ENCODE data around the gene RHOJ. TPM values are rescaled to one million over a fixed set of nuclear protein-coding genes. Genes with fewer than 3 reads are reported as not detected.

RHOJ gene
- total RNA-seq, 1 experiment from 2014 or later, result not detected

DNA sequence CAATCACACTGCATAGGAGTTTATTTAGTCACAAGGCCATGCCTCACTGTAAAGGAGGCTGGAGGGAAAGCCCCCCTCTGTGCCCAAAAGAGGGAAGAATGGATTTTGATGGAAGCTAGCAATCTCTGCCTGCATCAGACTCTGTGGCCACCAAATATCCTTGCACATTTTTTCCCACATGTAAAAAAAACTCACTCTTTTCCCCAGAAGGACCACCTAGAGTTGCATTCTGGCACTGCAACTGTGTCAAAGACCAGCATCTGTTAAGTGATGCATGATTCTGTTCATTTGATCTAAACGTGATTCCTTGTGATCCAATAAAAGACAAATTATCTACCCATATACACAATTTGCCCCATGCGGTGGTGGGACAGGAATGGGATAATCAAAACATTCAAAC, 8.0 kb downstream of the RHOJ start:
- H3K4me2 ChIP-seq (ENCODE audit: low read depth, low read length, poor library complexity, severe bottlenecking), result no peak overlapping the region
- no peaks in the 10 kb centered on the region for H3K9me2 ChIP-seq (replicated peaks; ENCODE audit: insufficient read depth, low read length)
- no peak for DNase-seq
- H4K20me1 ChIP-seq (ENCODE audit: insufficient read depth, low read depth, low read length), result no peaks in the 10 kb centered on the region
- H3K27ac ChIP-seq (ENCODE audit: low read length), result no peak overlapping the region
- no peaks in the 10 kb centered on the region for H3K27me3 ChIP-seq (ENCODE audit: low read length)
- H3K4me1 ChIP-seq (ENCODE audit: low read length), result no peaks in the 10 kb centered on the region
- H3K9me3 ChIP-seq (ENCODE audit: low read length), result no peaks in the 10 kb centered on the region
- H3K36me3 ChIP-seq (ENCODE audit: insufficient read depth, low read length), result no peaks in the 10 kb centered on the region
- H3K4me3 ChIP-seq (ENCODE audit: low read length), result no peak overlapping the region
- H2AFZ ChIP-seq (ENCODE audit: low read length), result no peak overlapping the region
- no peaks in the 10 kb centered on the region for H3K79me2 ChIP-seq (ENCODE audit: low read length)
- H3K9ac ChIP-seq (ENCODE audit: low read length), result no peak overlapping the region

DNA sequence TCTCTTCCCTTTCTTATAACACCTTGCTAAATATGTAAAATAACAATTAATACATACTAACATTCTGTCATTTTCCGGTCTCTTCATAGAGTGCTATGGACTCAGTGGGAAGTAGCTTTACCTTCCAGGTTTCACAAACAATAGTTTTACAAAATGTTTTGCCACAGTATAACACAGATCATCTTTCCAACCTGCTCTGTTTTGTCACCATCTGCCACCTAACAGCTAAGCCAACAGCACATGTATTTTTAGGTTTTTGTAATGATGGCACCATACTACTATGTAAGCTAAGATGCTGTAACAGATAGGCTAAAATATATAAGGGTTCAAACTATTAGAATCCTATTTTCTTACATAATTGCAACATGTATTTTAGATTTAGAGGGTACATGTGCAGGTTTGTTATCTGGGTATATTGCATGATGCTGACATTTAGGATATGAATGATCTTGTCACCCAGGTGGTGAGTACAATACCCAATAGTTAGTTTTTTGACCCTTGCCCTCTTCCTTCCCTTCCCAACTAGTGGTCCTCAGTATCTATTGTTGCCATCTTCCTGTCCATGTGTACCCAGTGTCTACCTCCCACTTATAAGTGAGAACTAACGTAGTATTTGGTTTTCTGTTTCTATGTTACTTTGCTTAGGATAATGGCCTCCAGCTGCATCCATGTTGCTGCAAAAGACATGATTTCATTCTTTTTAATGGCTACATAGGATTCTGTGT, 8.7 kb downstream of the RHOJ start:
- H3K27me3 ChIP-seq (ENCODE audit: low read length), result 0 out of 2 replicates have a peak, but pooled peaks cover under 1% of the 10 kb centered on the region

DNA sequence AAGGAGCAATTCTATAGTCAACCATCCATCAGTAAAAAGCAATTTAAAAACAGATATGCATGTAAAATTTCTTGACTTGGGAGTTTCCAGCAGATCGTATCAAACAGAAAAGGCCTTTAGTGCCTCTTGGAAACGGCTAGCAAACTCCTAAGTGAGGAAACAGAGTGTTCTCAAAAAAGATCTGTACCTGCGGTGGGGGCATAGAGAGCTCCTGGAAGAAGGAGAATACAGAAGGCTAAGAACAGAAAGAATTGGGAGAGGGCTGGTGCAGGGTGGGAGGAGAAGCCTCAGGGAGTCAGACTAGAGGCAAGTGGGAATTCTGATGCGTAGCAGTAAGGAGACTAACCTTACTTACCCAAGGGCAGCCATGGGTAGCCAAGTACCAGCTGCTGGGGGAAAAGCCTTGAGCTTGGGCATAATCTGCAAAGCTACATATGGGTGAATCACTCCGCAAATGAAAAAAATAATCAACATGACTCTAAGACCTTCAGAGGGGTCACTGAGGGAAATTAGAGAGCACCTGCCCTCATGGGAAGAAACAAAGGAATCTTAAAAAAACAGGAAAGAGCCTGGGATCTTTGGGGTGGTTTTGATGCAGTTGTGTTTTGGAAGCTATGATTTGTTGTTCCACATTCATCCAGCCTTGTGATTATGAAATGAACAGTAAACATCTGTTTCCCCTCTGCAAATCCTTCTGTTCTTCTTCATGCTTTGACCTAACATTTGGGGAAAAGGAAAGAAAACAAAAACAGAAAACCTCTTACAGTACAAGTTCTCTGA, 10.4 kb downstream of the RHOJ start:
- no peaks in the 10 kb centered on the region for H3K79me2 ChIP-seq (ENCODE audit: low read length)
- no peak overlapping the region for H2AFZ ChIP-seq (ENCODE audit: low read length)
- no peak overlapping the region for H3K4me3 ChIP-seq (ENCODE audit: low read length)
- no peaks in the 10 kb centered on the region for H3K4me1 ChIP-seq (ENCODE audit: low read length)
- DNase-seq, result no peak
- no peaks in the 10 kb centered on the region for H3K36me3 ChIP-seq (ENCODE audit: insufficient read depth, low read length)
- no peaks in the 10 kb centered on the region for H3K9me3 ChIP-seq (ENCODE audit: low read length)
- H3K27ac ChIP-seq (ENCODE audit: low read length), result no peak overlapping the region
- 0 out of 2 replicates have a peak, but pooled peaks cover 7% of the 10 kb centered on the region for H3K27me3 ChIP-seq (ENCODE audit: low read length)
- H3K9ac ChIP-seq (ENCODE audit: low read length), result no peak overlapping the region
- 0 out of 2 replicates have a peak, but pooled peaks cover 3% of the 10 kb centered on the region for H4K20me1 ChIP-seq (ENCODE audit: insufficient read depth, low read depth, low read length)
- no peaks in the 10 kb centered on the region for H3K9me2 ChIP-seq (replicated peaks; ENCODE audit: insufficient read depth, low read length)
- no peak overlapping the region for H3K4me2 ChIP-seq (ENCODE audit: low read depth, low read length, poor library complexity, severe bottlenecking)

More for the DNA sequence above, 8.7 kb downstream of the RHOJ start:
- H3K4me2 ChIP-seq (ENCODE audit: low read depth, low read length, poor library complexity, severe bottlenecking), result no peak overlapping the region
- H3K9me2 ChIP-seq (replicated peaks; ENCODE audit: insufficient read depth, low read length), result no peaks in the 10 kb centered on the region
- no peak for DNase-seq
- H3K4me1 ChIP-seq (ENCODE audit: low read length), result no peaks in the 10 kb centered on the region
- H3K9me3 ChIP-seq (ENCODE audit: low read length), result no peaks in the 10 kb centered on the region
- no peak overlapping the region for H3K4me3 ChIP-seq (ENCODE audit: low read length)
- no peak overlapping the region for H3K9ac ChIP-seq (ENCODE audit: low read length)
- no peaks in the 10 kb centered on the region for H4K20me1 ChIP-seq (ENCODE audit: insufficient read depth, low read depth, low read length)
- H3K79me2 ChIP-seq (ENCODE audit: low read length), result no peaks in the 10 kb centered on the region
- H3K27ac ChIP-seq (ENCODE audit: low read length), result no peak overlapping the region
- no peak overlapping the region for H2AFZ ChIP-seq (ENCODE audit: low read length)
- H3K36me3 ChIP-seq (ENCODE audit: insufficient read depth, low read length), result no peaks in the 10 kb centered on the region

DNA sequence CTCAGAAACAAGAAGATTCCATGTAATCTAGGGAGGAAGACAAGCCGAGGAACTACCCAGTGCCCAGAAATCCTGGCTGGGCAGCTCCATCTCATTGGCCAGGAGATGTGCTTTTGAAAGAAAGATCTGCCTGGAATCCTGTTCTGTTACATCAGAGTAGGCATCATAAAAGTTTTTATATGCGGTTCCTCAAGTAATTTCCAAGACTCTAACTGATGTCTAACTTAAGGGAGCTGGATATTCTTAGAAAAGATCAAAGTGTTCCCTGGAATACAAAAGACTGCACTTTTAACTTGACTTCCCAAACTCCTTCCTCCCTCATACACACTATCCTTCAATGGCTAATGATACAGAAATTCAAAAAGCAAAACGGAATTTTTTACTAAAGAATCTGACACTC, 16.3 kb downstream of the RHOJ start:
- DNase-seq, result no peak
- Histone ChIP-seq H3K4me3 (ENCODE audit: low read length) (no peak overlapping the region), H3K27me3 (ENCODE audit: low read length) (0 out of 2 replicates have a peak, but pooled peaks cover 7% of the 10 kb centered on the region), H3K79me2 (ENCODE audit: low read length) (no peaks in the 10 kb centered on the region), H3K4me2 (ENCODE audit: low read depth, low read length, poor library complexity, severe bottlenecking) (no peak overlapping the region), H3K36me3 (ENCODE audit: insufficient read depth, low read length) (no peaks in the 10 kb centered on the region), H2AFZ (ENCODE audit: low read length) (no peak overlapping the region), H3K9me3 (ENCODE audit: low read length) (no peaks in the 10 kb centered on the region), H4K20me1 (ENCODE audit: insufficient read depth, low read depth, low read length) (0 out of 2 replicates have a peak, but pooled peaks cover 3% of the 10 kb centered on the region), H3K9ac (ENCODE audit: low read length) (no peak overlapping the region), H3K4me1 (ENCODE audit: low read length) (no peaks in the 10 kb centered on the region), H3K9me2 (replicated peaks; ENCODE audit: insufficient read depth, low read length) (no peaks in the 10 kb centered on the region), H3K27ac (ENCODE audit: low read length) (no peak overlapping the region)

DNA sequence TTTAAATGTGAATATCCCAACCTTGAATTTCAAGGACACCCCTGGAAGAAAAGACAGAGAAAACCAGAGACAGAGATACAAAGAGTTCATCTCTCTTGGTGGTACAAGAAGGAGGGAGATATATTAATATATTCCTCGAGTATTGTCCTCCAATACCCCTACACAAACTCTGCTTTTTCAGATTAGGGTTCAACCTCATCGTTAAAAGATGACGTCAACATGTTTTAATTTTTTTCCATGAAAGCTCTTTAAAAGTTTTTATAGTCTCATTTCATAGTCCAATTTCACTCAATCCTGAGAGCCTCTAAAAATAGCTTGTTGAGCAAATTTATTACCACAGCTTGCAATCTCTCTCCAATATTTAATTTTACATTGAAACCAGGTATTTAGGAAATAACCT, 19.4 kb downstream of the RHOJ start:
- Histone ChIP-seq H3K27me3 (ENCODE audit: low read length) (0 out of 2 replicates have a peak, but pooled peaks cover under 1% of the 10 kb centered on the region), H4K20me1 (ENCODE audit: insufficient read depth, low read depth, low read length) (no peaks in the 10 kb centered on the region), H3K9me2 (replicated peaks; ENCODE audit: insufficient read depth, low read length) (no peaks in the 10 kb centered on the region), H3K4me1 (ENCODE audit: low read length) (no peaks in the 10 kb centered on the region), H2AFZ (ENCODE audit: low read length) (no peak overlapping the region), H3K27ac (ENCODE audit: low read length) (no peak overlapping the region), H3K4me3 (ENCODE audit: low read length) (no peak overlapping the region), H3K9me3 (ENCODE audit: low read length) (no peaks in the 10 kb centered on the region), H3K9ac (ENCODE audit: low read length) (no peak overlapping the region), H3K79me2 (ENCODE audit: low read length) (no peaks in the 10 kb centered on the region), H3K36me3 (ENCODE audit: insufficient read depth, low read length) (no peaks in the 10 kb centered on the region), H3K4me2 (ENCODE audit: low read depth, low read length, poor library complexity, severe bottlenecking) (no peak overlapping the region)
- DNase-seq, result no peak

DNA sequence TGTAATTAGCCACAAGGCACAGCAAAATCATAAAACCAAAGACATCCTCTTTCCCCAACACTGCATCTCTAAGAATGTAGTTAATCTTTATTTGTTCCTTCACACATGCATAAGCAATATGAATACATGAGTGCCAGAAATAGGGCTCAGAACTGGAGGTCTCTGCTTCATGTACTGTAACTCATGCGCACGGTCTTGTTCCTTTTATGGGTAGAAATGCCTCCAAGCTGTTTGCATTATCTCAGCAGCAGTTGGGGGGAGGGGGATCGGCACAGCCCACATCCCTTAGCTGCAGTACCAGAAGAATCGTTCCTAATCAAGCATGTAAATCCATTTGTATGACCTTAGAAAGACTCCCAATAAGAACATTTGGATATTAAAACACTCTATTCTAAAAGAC, 20.0 kb downstream of the RHOJ start:
- Histone ChIP-seq H4K20me1 (ENCODE audit: insufficient read depth, low read depth, low read length) (no peaks in the 10 kb centered on the region), H2AFZ (ENCODE audit: low read length) (no peak overlapping the region), H3K4me3 (ENCODE audit: low read length) (no peak overlapping the region), H3K79me2 (ENCODE audit: low read length) (no peaks in the 10 kb centered on the region), H3K9ac (ENCODE audit: low read length) (no peak overlapping the region), H3K36me3 (ENCODE audit: insufficient read depth, low read length) (no peaks in the 10 kb centered on the region), H3K4me1 (ENCODE audit: low read length) (no peaks in the 10 kb centered on the region), H3K9me3 (ENCODE audit: low read length) (no peaks in the 10 kb centered on the region), H3K27me3 (ENCODE audit: low read length) (no peaks in the 10 kb centered on the region), H3K9me2 (replicated peaks; ENCODE audit: insufficient read depth, low read length) (no peaks in the 10 kb centered on the region), H3K4me2 (ENCODE audit: low read depth, low read length, poor library complexity, severe bottlenecking) (no peak overlapping the region), H3K27ac (ENCODE audit: low read length) (no peak overlapping the region)
- no peak for DNase-seq

DNA sequence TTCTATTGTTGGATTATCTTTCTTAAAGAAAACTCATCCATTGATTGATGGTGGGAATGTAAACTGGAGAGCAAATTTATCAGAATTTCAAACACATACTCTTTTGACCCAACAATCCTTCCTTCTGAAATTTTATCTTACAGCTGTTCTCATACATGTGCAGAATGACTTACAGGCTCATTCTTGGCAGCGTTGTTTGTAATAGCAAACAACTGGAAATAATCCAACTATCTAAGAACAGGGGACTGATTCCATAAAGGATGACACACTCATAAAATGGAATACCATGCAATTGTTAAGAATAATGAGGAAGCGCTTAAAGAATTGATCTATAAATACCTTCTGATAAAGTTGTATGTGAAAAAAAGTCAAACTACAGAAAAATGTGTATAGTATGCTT, 24.0 kb downstream of the RHOJ start:
- H3K79me2 ChIP-seq (ENCODE audit: low read length), result no peaks in the 10 kb centered on the region
- no peaks in the 10 kb centered on the region for H4K20me1 ChIP-seq (ENCODE audit: insufficient read depth, low read depth, low read length)
- DNase-seq, result no peak

DNA sequence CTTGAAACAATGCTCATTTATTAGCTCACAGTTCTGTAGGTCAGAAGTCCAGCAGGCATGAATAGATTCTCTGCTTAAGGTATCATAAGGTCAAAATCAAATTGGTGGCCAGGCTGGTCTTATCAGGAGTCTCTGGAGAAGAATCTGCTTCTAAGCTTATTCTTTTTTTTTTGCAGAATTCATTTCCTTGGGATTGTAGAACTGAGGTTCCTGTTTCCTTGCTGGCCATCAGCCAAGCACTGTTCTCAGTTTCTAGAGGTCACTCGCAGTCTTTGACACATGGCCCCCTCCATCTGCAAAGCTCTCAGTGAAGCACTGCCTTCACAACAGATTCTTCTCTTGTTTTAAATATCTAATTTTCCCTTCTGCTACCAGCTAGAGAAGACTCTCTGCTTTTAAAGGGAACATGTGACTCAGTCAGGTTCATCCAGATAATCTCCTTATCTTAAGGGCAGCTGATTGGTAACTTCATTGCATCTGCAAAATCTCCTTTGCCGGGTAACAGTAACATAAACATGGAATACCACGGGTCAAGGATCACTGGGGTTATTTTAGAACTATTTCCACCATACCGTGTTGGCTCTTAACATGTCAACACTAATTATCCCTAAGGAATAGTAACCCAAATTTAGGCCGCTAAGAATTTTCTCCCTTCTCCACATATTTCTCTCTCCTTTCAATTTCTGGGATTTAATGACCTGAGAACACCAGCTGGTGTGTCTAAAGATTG, 25.3 kb downstream of the RHOJ start:
- Histone ChIP-seq H2AFZ (ENCODE audit: low read length) (no peak overlapping the region), H4K20me1 (ENCODE audit: insufficient read depth, low read depth, low read length) (no peaks in the 10 kb centered on the region), H3K9me2 (replicated peaks; ENCODE audit: insufficient read depth, low read length) (no peaks in the 10 kb centered on the region), H3K4me1 (ENCODE audit: low read length) (no peaks in the 10 kb centered on the region), H3K27ac (ENCODE audit: low read length) (no peak overlapping the region), H3K9ac (ENCODE audit: low read length) (no peak overlapping the region), H3K9me3 (ENCODE audit: low read length) (no peaks in the 10 kb centered on the region), H3K4me2 (ENCODE audit: low read depth, low read length, poor library complexity, severe bottlenecking) (no peak overlapping the region), H3K4me3 (ENCODE audit: low read length) (no peak overlapping the region), H3K79me2 (ENCODE audit: low read length) (no peaks in the 10 kb centered on the region), H3K27me3 (ENCODE audit: low read length) (0 out of 2 replicates have a peak, but pooled peaks cover 5% of the 10 kb centered on the region), H3K36me3 (ENCODE audit: insufficient read depth, low read length) (no peaks in the 10 kb centered on the region)
- no peak for DNase-seq

More for the DNA sequence above, 24.0 kb downstream of the RHOJ start:
- no peak overlapping the region for H3K27ac ChIP-seq (ENCODE audit: low read length)
- H3K4me2 ChIP-seq (ENCODE audit: low read depth, low read length, poor library complexity, severe bottlenecking), result no peak overlapping the region
- no peak overlapping the region for H2AFZ ChIP-seq (ENCODE audit: low read length)
- H3K9me3 ChIP-seq (ENCODE audit: low read length), result no peaks in the 10 kb centered on the region
- no peaks in the 10 kb centered on the region for H3K9me2 ChIP-seq (replicated peaks; ENCODE audit: insufficient read depth, low read length)
- no peak overlapping the region for H3K9ac ChIP-seq (ENCODE audit: low read length)
- H3K36me3 ChIP-seq (ENCODE audit: insufficient read depth, low read length), result no peaks in the 10 kb centered on the region
- 0 out of 2 replicates have a peak, but pooled peaks cover 3% of the 10 kb centered on the region for H3K27me3 ChIP-seq (ENCODE audit: low read length)
- no peaks in the 10 kb centered on the region for H3K4me1 ChIP-seq (ENCODE audit: low read length)
- no peak overlapping the region for H3K4me3 ChIP-seq (ENCODE audit: low read length)
